Measurements from ENCODE around the gene GAS6. TPM values are rescaled to one million over a fixed set of nuclear protein-coding genes. Genes with fewer than 3 reads are reported as not detected.

GAS6 gene
- total and polyA plus RNA-seq, 2 donors (not counting 1 experiment from before 2014, with no cell fraction given): 0.25 to 0.78 TPM

- Histone ChIP-seq H3K4me1 (ENCODE audit: control insufficient read depth in 2 of 2, insufficient read depth in 2 of 2, low read length in 2 of 2) (no peaks in the 10 kb centered on the region), H3K27me3 (replicated peaks in 1 of 4; ENCODE audit: control extremely low read depth in 1 of 4, control insufficient read depth in 3 of 4, insufficient read depth in 4 of 4, low read length in 3 of 4) (peaks cover 0 to 2% (median 0%) of the 10 kb centered on the region in 4 experiments), H3K27ac (ENCODE audit: low read length in 2 of 2) (no peak overlapping the region), H3K9ac (ENCODE audit: low read length) (no peak overlapping the region), H3K4me3 (ENCODE audit: control extremely low read depth in 1 of 5, extremely low read depth in 1 of 5, insufficient read depth in 1 of 5, low read depth in 2 of 5, low read length in 4 of 5) (no peak overlapping the region), H3K9me3 (ENCODE audit: control extremely low read depth in 1 of 3, control insufficient read depth in 2 of 3, insufficient read depth in 1 of 3, low read length in 2 of 3) (peaks cover 0 to 3% (median 0%) of the 10 kb centered on the region in 3 donors), H3K79me2 (ENCODE audit: control insufficient read depth, insufficient read depth, low read length) (no peaks in the 10 kb centered on the region), H3K36me3 (replicated peaks in 1 of 2; ENCODE audit: control extremely low read depth in 1 of 2, control insufficient read depth in 1 of 2, extremely low read depth in 1 of 2, insufficient read depth in 2 of 2, low read length in 1 of 2) (no peaks in the 10 kb centered on the region), H2AFZ (ENCODE audit: insufficient read depth, low read depth, low read length, poor library complexity, severe bottlenecking) (no peak overlapping the region), H3K4me2 (replicated peaks; ENCODE audit: low read depth, low read length, poor library complexity, severe bottlenecking) (no peak overlapping the region), H4K20me1 (ENCODE audit: control insufficient read depth, insufficient read depth, low read length, poor library complexity, severe bottlenecking) (no peaks in the 10 kb centered on the region)
- Mint-ChIP-seq H3K4me3 (no peak overlapping the region), H3K27me3 (peaks cover 30% of the 10 kb centered on the region), H3K4me1 (no peaks in the 10 kb centered on the region), H3K9me3 (ENCODE audit: insufficient read depth) (no peaks in the 10 kb centered on the region), H3K27ac (no peak overlapping the region)
- WGBS (ENCODE audit: insufficient coverage): 40% methylated on average over 9 of the region's 10 CpGs
- TF ChIP-seq EZH2 (IDR thresholded peaks at IDR 0.05; ENCODE audit: borderline replicate concordance, insufficient read depth, low read depth, low read length, poor library complexity, severe bottlenecking) (no peak), CTCF (IDR thresholded peaks at IDR 0.05) (no peak)
- intact Hi-C loops (cut with micrococcal nuclease): no loop called here
- POLR2A ChIA-PET: no interaction called here
- CTCF ChIA-PET: no interaction called here
- ATAC-seq (ENCODE audit: low read depth) (no peak), DNase-seq (no peak)
Observed at GRCh38 chr13:113881614-113882266, 17.9 kb upstream of the GAS6 start.
